ENCODE data around the gene ITK.
"Not testable (repeated sequence)": the region's sequence is repeated elsewhere in the genome, so short reads cannot be mapped to it uniquely, and the experiment has no call there.

ITK gene

DNA sequence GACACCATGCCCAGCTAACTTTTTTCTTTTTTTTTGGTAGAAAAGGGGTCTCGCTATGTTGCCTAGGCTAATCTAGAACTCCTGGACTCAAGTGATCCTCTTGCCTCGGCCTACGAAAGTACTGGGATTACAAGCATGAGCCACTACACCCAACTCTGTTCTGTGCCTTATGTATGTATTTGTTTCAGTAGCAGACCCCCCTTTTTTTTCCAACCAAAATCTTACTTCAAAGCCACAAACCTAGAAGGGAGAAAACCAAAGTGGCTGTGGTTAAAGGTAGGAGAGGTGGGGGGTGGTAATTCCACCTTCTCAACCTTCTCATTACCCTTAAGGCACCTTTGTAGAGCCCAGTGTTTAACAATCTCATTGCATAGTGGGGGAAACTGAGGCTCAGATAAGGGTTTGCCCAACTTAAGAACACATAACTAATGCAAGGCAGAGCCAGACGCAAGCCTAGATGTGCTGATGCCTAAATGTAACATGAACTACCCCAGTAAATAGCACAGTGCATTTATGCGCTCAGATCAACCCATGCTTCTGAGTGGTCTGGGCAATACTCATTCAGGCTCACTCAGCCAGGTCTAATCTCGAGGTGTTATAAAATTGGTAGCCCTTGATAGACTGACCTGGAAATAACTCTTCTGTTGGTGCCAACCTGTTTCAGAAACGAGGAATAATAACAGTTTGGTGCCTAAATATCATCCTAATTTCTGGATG is 33.0 kb downstream of the ITK start:
- no peak for DNase-seq (ENCODE audit: low read depth)

DNA sequence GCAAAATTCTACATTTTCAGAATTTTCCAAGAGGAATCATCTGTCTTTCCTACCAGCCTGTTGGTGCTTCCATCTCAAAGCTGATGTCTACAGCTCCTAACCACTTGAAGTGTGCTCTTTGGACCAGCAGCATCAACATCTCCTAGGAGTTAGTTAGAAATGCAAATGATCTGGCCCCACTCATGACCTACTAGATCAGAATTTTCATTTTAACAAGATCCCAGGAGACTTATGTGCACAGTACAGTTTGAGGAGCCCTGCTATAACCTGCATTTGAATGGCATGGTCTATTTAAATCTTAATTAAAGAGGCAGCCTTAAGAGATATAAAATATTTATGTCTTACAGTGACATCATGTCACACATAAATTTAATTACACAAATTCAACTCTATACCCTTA is 33.8 kb downstream of the ITK start:
- no peak for DNase-seq (ENCODE audit: low read depth)

DNA sequence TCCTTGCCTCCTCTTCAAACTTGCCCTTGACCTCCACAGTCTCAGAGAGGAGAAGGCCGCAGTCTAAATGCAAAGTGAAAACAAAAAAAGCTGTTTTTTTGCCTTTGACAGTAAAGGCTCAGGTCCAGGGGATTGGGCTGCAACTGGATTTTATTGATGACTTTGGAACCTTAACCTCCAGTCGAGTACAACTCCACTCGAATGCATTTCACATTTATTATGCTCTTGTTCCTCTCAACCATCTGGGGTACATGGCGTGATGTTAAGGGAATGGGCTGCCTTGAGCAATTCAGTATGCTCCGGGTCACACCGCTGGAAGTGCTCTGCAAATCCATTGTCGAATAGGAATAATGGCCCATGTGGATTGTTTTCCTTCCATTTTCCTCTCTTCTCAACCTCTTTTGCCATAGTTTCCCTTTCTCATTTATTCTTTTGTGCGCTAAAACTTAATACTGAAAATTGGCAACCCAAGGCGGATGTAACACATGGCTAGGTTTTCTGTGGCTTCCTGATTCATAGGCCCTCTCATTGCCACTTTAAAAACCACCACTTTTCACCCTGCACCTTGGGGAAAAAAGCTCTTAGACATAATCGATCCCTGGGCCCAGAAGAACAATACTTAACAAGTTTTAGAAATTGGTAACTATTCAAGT is 34.3 kb downstream of the ITK start:
- DNase-seq (ENCODE audit: low read depth) = no peak

- DNase-seq (ENCODE audit: low read depth) = no peak
Observed at GRCh38 chr5:157215514-157216167, 35.0 kb downstream of the ITK start.

DNA sequence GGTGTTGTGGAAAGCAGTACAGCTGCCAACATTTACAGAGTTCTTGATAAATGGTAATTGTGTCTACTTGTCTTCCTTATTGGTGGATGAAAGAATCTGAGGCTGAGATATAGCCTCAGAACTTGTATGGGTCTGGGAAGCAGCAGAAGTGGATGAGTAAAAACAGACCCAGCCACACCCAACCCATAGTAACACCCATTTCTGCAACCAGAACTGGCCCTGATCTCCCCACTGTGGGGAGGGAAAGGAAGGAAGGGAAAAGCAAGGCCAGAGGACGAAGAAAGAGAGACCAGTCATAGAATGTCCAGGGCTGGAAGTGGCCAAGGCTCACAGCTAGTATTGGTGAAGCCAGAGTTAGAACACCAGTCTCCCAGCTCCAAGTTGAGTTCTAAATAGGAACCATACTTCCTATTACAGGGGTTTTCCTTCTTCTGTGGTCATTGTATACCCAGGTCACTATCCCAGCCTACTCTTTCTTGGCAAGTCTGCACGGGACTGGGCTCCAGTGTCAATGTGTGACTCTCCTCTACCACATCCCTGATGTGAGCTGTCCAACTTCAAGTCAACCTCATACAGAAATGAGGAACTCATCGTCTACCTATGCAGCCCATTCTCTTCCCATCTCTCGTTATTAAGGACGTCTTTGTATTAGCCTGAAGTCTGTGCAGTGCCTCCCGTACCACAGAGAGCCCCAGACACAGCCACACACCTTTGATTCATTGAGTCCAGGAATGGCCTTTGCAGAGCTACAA is 35.9 kb downstream of the ITK start:
- no peak for DNase-seq (ENCODE audit: low read depth)

DNA sequence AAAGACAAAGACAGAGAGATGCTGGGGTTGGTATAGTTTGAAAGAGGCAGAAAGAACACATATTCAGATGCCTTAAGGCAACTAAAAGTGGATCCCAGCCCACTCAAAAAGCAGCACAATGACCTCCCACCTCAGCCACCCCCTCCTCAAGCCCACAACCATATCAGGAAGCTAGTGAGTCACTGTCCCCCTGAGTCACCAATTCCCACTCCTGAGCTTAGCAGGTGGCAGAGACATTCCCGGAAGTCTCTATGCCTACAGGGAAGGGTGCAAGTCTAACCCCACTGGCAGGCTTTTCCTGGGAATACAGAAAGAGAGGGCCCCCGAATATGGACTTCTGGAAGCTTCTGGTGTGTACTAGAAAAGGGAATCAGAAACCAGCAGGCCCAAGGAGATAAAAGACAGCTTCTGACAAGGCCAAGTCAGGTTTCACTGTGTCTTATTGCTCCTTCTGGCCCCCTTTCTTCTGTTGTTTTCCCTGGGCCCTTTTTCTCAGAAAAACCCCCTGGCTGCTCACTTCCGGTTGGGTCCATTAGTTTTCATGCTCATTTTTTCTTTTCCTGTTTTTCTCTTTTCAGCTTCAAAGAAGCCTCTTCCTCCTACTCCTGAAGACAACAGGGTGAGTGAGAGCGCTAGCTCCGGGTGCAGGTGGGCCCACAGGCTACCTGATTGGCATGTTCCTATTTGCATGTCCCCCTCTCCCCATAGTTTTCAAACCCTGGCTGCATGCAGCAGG is 36.8 kb downstream of the ITK start:
- DNase-seq (ENCODE audit: low read depth) = no peak

GRCh38 chr5:157219491-157220271 is 39.0 kb downstream of the ITK start:
- no peak for DNase-seq (ENCODE audit: low read depth)

GRCh38 chr5:157221959-157222358 is 41.3 kb downstream of the ITK start:
- DNase-seq (ENCODE audit: low read depth) = no peak

DNA sequence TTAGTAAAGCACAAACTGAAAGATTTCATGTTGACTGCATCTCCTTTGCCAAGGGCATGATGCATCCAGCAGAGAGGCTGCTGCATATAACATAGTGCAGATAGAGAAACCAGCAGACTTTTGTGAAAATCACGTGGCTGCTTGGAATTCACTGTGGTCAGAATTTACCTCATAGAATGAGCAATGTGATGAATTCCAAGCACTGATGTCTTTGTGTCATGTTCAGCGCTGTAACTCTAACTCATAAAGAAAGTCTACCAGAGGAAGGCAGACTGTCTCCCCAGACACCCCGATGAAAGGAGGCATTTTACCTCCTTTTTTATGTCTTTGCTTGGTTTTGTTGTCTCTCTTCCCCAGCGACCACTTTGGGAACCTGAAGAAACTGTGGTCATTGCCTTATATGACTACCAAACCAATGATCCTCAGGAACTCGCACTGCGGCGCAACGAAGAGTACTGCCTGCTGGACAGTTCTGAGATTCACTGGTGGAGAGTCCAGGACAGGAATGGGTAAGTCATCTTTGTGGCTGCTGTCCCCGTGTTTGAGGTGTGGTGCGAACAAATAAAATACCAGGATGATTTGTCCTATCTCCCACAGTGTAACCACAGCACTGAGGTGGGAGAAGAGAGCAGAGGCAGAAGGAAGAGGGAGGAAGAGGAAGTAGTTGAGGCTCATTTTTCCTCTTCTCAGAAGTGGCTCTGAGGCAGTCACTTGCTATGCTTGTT is 42.0 kb downstream of the ITK start:
- no peak for DNase-seq (ENCODE audit: low read depth)

DNA sequence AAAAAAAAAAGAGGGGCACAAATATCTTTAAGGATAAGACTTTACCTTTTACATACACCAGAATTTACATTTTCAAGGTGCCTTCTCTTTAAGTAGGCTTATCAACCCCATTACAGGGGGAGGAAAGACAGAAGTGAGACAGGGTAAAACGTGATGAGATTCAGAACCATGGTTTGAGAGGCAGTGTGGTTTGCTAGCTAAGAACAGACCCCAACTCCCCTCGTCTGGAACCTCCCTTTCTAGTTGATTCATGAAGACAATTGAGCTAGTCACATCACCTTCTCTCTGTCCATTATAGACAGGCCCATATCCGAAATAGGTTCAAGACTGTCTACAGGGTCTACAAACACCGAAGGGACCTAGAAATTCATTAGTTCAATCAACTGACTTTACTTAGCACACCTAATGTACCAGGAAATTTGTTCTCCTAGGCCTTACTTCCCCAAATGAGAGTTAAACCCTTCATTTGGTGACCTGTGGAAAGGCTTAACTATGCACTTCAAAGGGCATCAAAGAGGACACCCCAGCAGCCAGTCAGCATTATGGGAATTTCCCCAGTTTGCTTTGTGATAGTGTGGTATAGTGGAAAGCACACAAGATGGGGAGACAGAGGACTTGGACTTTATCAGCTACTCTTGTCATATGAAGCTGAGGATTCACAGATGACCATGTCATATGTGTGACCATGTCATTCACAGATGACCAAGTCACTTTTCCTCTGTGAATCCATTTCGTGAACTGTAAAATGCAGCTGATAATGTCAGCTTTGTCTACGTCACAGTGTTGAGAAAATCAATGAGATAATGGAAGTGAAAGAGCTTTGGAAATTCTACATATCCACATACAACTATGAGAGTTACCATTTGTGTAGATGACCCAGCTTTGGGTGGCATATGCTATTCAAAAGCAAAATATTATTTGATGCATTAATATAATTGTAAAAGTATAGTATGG is 45.1 kb downstream of the ITK start:
- no peak for DNase-seq (ENCODE audit: low read depth)

GRCh38 chr5:157230610-157231009 is 50.0 kb downstream of the ITK start:
- DNase-seq (ENCODE audit: low read depth) = no peak

- no peak for DNase-seq (ENCODE audit: low read depth)
Observed at GRCh38 chr5:157232706-157233105, 52.1 kb downstream of the ITK start.

DNA sequence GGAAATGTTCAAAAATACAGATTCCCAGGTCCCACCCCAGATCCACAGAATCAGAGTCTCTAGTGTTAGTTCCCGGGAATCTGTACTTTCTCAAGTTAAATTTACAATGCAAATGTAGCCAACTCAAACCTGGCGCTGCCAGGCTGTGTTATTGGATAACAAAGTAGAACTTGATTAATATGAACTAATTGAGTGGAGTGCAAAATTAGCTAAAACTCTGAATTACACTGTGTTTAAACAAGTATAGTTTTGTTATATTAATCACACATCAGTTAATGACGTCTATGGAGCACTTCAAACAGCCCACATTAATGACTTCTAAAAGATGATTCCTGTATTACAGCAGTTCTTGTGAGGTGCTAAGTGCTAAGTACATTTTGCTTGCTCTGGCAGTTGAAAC is 52.9 kb downstream of the ITK start:
- DNase-seq (ENCODE audit: low read depth) = no peak

DNA sequence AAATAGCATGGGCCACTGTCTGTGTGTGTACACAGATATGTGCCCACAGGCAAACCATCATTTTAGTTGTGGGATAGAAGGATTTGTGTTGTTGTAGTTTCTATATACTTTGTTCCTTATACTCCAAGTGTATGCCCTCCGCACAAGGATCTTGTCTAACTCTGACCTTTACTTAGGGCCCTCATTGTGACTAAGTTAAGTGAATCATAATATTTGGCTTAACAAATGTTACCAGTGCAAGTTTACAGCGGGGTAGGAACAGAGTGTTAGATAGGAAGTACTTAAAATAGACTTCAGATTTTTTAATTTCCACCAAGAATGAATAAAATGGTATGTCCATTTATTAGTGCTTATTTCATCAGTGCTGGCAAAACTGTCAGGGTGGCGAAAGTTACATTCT is 55.8 kb downstream of the ITK start:
- no peak for DNase-seq (ENCODE audit: low read depth)

DNA sequence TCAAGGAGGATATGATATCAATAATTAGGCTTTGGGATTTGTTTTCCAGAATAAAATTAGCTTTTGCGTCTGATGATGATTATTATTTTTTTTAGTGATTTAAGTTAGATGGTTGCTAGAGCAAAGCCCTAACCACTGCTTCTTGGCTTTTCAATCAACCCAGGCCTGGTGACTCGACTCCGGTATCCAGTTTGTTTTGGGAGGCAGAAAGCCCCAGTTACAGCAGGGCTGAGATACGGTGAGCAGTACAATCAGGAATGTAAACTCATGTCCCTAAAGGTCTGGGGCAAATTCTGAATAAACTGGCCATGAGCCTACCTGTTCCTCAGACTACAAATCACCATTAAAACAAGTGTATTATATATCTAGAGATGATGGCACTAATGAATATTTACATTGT is 60.8 kb downstream of the ITK start:
- DNase-seq (ENCODE audit: low read depth) = no peak

- not testable (repeated sequence) for DNase-seq (ENCODE audit: low read depth)
Observed at GRCh38 chr5:157244704-157245103, 64.1 kb downstream of the ITK start.

GRCh38 chr5:157245476-157245875 is 64.8 kb downstream of the ITK start:
- DNase-seq (ENCODE audit: low read depth) = no peak

- no peak for DNase-seq (ENCODE audit: low read depth)
Observed at GRCh38 chr5:157245886-157246285, 65.2 kb downstream of the ITK start.

DNA sequence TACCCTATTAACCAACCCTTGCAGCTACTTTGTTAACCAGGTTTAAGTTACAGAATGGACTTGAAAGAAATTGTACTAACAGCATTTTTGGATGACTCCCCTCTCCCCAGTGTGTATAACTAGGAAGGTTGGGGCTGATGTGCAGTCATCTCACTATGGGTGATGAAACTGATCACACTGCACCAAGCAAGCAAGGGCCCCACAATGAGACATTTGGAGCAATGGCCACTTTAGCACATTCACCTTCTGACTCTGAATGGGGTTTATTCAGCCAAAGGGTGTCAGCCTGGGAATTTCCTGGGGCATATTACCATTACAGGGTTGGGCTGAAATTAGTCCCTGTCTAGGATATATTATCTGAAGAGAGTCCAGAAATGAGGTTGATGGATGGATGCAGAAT is 66.6 kb downstream of the ITK start:
- DNase-seq (ENCODE audit: low read depth) = no peak

All from stimulated activated CD8-positive, alpha-beta memory T cell treated with anti-CD3 and anti-CD28 coated beads, Interleukin-15, amount 100 ng/mL, for 24 hours (primary cell).